Ramos (cell line): ENCODE measurements around the gene OTOL1.
"Not testable (repeated sequence)": the region's sequence is repeated elsewhere in the genome, so short reads cannot be mapped to it uniquely, and the experiment has no call there.

Experiments used
- in situ Hi-C: fragments of 300-500 bp; cut with MboI; formaldehyde crosslinking; loops from one replicate; pipeline ENCODE4 v1.14.3; 2022; ENCODE audit warnings: low sequenced_read_pairs; ENCODE audit not compliant: unreplicated experiment

Gene OTOL1

DNA sequence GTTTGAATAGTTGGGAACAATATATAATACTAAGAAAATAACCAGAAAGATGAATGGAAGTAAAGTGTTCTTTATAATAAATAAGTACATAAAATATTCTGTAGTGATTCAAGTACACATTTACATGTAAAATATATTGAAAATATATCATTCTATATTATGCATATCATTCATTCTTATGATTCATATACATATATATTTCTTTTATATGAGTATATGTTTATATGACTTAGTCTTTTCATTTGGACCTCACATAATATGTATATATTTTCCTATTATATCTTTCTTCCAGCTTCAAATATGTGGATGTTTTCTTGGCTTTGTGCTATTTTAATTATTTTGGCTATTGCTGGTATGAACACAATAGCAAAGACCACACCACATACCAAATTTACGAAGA, at the start of gene OTOL1:
TSS of gene OTOL1 (plus strand) at position 301 of the 400 bp plus-strand sequence. CDS start at position 301, 0 bp downstream.
- in situ Hi-C loops = no loop called here

GRCh38 chr3:161449785-161450184, 46.8 kb upstream of the OTOL1 start:
- in situ Hi-C loops = no loop called here

GRCh38 chr3:161452179-161452578, 44.4 kb upstream of the OTOL1 start:
- in situ Hi-C loops = no loop called here

- in situ Hi-C loops = no loop called here
Measured at GRCh38 chr3:161454615-161455014, 42.0 kb upstream of the OTOL1 start.

DNA sequence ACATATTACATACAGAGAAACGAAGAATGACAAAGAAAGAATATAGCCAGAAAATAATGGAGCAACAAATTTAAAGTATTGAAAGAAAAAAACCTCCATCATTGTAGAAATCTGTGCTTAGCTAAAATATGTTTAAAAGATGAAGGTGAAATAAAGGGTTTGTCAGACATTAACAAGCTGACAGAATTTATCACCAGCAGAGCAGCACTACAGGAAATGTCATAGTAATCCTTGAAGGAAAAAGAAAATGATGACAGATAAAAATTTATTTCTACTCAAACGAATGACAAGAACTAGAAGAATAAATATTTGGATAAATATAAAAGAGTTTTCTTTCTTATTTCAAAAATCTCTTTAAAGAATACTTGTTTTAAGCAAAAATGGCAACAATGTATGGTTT, 40.6 kb upstream of the OTOL1 start:
- in situ Hi-C loops = no loop called here

DNA sequence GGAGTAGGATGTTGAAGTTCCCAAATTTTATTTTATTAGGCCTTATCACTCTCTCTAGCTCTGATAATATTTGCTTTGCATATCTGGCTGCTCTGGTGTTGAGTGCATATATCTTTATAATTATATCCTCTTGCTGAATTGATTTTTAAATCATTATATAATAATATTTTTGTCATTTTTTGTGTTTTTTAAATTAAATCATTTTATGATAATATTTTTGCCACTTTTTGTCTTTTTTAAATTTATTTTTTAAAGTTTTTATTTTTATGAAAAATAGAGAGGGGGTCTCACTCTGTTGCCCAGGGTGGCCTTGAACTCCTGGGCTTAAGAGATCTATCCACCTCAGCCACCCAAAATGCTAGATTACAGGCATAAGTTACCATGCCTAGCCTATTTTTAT, 34.5 kb upstream of the OTOL1 start:
- in situ Hi-C loops = no loop called here

GRCh38 chr3:161471211-161471610, 25.4 kb upstream of the OTOL1 start:
- in situ Hi-C loops = no loop called here

GRCh38 chr3:161474139-161474538, 22.5 kb upstream of the OTOL1 start:
- in situ Hi-C loops = no loop called here

GRCh38 chr3:161474741-161475140, 21.9 kb upstream of the OTOL1 start:
- in situ Hi-C loops = no loop called here

DNA sequence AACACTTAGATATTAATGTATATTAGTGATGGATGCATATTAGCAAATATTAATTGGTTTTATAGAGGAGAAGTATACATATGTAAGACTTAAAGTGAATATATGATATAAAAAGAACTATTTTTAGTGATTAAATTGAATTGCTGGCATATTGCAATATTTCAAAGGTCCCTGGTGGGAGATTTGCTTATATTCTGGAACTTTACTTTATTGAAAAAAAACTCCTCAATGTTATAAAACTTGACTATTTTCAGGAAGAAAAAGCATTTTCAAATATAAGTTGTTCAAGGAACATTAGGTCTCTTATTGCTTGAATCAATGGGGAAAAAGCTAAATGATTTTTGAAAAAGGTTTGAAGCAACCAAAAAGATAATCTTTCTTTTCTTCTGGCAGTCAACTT, 21.4 kb upstream of the OTOL1 start:
- in situ Hi-C loops = no loop called here

DNA sequence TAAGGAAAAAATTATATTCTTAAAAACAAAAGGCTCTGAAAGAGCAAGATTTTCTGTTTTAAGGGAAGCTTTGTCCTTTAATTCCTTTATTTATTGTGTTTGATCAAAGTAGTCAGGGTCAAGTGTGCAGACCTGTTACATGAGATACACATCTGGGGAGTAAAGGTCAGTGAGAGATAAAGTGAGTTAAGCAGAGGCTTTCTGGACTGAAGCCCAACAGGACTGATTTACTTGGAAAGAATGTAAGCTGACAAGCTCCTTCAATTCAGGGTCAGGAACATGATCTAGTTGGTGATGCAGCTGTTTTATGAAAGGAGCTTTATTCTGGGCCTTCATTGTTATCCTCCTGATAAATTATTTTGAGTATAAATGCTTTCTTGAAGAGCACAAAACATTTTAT, 20.7 kb upstream of the OTOL1 start:
- in situ Hi-C loops = no loop called here

DNA sequence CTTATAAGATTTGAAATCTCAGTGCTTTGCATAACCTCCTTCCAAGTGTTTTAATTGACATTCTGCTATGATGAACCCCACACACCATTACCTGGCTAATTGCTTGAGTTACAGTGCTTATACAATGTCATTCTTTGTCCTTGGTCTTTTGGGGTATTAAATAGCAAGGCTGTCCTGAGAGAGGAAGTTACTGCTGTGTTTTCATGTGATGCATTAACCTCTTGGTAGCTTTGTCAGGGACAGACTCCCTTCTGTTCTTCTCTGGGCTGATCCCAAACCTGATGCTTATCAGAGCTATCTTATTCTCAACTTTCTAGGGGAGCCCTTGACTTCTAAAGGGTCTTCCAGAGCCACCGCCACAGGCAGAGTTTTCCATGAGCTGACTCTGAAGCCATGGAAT, 12.4 kb upstream of the OTOL1 start:
- in situ Hi-C loops = no loop called here

- in situ Hi-C loops = not testable (repeated sequence)
Measured at GRCh38 chr3:161488284-161488683, 8.3 kb upstream of the OTOL1 start.

DNA sequence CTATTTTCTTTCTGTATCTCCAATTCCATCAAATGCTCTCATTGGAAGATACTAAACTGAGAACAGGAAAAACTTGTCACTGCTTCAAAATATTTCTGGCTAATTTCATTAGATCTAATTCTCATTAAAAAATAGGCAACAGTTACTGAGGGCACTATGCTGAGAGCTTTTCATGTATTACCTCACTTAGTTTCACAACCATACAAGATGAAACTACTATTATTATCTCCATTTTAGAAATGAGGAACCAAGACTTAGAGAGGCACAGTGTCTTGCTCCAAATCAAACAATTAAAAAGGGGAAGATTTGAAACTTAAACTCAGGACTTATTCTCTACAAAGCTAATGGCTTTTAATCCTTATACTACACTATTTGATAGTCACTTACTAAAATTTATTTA, 7.2 kb upstream of the OTOL1 start:
- in situ Hi-C loops = no loop called here

DNA sequence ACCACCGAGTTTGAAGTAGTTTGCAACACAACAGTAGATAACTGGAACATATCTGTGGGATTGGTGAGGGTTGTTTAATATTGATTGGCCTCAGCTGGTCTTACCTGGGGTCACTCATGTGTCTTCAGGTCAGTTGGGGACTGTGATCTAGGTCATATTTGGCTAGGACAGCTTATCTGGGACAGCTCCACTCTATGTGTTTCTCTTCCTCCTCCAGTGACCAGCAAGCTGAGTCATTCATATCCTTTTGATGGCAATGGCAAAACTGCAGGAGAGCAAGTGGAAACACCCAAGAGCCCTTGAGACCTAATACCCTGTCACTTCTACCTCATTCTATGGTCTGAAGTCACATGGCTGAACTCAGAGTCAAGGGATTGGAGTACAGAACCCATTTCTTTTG, 5.8 kb upstream of the OTOL1 start:
- in situ Hi-C loops = not testable (repeated sequence)

DNA sequence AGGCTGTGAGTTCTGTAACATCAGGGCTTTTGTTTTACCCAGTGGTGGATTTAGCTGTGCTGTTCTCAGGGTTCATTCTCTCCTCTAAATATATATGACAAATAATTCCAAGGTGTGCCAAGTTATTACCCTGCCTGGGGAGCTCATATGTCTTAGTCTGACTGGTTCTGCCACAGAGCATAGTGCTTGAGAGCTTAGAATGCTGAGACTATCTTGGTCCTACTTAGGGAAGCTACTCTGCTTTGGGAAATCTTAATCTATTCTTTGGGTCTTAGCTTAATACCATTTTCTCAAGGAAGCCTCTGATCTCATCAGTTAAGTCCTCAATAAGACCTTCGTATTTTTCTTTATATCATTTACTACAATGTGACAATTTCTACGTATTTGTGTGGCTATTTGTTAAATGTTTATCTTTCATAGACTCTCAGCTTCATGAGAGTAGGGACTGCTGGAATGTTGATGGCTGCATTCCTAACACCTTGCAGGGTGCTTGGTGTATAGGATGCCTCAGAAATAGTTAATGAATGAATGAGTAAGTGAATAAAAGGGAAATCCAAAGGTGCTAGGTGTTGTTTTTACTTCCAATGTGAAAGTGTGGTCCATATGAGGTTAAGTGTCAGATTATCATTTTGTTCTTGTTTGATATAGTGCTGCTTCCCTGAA, 1.8 kb downstream of the OTOL1 start:
- in situ Hi-C loops = no loop called here

- in situ Hi-C loops = no loop called here
Measured at GRCh38 chr3:161500068-161500796, 3.6 kb downstream of the OTOL1 start.

DNA sequence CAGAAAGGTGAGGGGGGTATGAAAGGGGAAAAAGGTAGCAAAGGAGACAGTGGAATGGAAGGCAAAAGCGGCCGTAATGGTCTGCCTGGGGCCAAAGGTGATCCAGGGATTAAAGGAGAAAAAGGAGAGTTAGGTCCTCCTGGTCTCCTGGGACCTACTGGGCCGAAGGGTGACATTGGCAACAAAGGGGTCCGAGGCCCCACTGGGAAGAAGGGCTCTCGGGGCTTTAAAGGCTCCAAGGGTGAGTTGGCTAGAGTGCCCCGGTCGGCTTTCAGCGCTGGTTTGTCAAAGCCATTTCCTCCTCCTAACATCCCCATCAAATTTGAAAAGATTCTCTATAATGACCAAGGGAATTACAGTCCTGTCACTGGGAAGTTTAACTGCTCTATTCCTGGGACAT, 6.7 kb downstream of the OTOL1 start:
- in situ Hi-C loops = no loop called here

DNA sequence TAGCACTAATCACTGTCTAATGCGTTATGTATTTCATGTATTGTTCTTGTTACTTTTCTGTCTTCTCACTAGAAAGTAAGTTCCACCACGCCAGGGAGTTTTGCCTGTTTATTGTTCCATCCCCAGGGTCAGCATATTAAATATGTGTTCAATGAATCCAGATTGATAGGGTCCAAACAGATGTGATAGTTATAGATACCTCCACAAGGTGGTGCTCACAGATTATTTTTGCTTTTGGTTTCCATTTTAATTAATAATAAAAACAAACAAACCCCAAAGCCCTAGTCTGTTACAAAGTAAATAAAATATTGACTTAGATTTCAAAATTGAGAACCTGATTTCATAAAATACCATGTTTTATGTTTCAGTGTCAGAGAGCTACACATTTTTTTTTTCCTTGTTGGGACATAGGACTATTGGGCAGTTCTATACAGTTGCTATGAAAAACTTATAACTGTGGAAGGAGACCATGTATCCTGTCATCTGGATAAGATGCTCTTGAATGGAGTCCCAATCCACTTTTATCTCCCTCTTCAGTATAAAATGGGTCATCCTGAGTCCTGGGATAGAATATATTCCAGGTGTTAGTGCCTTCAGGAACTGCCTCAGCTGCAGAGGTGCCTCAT, 12.4 kb downstream of the OTOL1 start:
- in situ Hi-C loops = no loop called here

DNA sequence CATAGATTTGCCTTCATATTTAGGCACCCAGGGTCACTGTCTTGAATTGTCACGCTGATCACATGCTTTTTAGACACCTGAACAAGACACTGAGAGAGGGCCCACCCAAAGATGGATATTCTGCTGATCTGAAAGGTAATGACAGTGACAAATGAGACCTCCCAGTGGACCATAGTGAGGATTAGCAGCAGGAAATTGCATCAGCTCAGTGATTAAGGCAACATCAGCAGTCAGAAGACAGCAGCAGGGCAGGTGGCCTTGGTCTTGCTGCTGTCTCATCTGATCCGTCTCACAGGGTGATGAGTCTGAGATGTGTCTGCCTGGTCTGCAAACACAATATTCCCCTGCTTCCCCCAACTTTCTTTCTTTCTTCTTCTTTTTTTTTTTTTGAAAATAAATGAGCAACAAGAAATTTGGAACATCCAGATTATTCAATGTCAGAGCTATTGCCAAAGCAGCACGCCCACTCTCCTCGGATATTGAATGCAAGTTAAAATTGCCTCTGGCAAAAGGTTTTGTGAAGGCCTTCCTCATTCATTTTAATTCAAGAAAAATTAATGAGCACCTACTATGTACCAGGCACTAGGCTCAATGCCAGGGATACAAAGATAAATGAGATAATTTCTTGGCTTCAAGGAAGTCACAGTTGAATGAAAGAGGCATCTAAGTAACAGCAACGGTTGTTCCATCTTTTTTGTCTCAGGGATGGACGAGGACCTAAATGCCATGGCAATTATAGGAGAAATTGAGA, 14.1 kb downstream of the OTOL1 start:
- in situ Hi-C loops = no loop called here

DNA sequence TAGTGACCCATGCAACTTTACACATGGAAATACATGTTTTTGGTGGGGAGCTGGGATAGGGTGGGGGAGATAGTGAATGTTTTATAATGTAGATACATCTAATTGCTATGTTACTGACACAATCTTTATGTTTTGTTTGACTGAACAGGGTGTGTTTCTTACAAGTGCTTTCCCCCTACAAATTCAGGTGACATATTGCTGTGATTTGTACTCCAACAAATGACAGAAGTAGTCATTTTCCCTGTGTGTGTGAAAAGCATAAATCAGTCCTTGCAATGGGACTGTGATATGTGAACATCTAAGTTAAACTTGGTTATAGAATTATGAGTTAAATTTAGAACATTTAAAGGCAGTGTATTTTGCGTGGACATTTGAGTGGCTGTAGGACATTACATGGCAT, 27.3 kb downstream of the OTOL1 start:
- in situ Hi-C loops = no loop called here
